Tibial nerve (tissue), 4 donors: Measurements from ENCODE around the gene CTNNB1.

Source experiments
- EP300 ChIP-seq, 2 donors: sonication (generic); formaldehyde crosslinking; IDR thresholded peaks; one replicate each; pipeline ENCODE4 v1.6.1; 2017; ENCODE audit warnings: antibody characterized with exemption in 2 of 2, mild to moderate bottlenecking in 1 of 2
- POLR2A ChIP-seq, 2 donors: fragments of 450-650 bp; IDR thresholded peaks; one replicate each; pipeline ENCODE4 v1.6.1; 2017; ENCODE audit warnings: antibody characterized with exemption in 2 of 2, mild to moderate bottlenecking in 2 of 2, moderate library complexity in 2 of 2
- TF ChIP-seq, protein P1 (sequence below), 5 experiments: fragments of 200-600 bp in 3 of 5; fragments of 450-650 bp in 2 of 5; sonication (generic) in 3 of 5; IDR thresholded peaks; one replicate each; pipeline ENCODE4 v1.5.1; 2016 to 2019; ENCODE audit warnings: antibody characterized with exemption in 5 of 5, mild to moderate bottlenecking in 3 of 5, moderate library complexity in 2 of 5

DNA sequence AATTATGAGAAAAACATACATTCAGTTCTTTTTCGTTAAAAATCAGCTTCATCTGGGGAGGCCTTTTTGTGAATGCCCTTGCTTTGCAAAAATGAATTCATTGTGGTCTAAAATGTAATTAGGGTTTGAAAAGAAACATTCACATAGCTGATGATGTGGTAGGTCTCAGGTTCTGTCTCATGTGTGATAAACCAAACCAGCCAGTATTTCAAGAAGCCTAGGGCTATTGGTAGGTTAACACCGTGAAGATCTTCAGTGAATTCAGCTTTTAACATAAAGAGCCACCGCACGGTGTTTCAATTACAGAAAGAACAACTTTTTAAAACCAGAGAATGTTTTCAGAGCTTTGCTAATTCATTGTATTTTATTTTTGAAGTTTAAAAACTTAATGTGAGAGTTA lies 41.9 kb downstream of the CTNNB1 start:
- TF ChIP-seq, protein P1, sequence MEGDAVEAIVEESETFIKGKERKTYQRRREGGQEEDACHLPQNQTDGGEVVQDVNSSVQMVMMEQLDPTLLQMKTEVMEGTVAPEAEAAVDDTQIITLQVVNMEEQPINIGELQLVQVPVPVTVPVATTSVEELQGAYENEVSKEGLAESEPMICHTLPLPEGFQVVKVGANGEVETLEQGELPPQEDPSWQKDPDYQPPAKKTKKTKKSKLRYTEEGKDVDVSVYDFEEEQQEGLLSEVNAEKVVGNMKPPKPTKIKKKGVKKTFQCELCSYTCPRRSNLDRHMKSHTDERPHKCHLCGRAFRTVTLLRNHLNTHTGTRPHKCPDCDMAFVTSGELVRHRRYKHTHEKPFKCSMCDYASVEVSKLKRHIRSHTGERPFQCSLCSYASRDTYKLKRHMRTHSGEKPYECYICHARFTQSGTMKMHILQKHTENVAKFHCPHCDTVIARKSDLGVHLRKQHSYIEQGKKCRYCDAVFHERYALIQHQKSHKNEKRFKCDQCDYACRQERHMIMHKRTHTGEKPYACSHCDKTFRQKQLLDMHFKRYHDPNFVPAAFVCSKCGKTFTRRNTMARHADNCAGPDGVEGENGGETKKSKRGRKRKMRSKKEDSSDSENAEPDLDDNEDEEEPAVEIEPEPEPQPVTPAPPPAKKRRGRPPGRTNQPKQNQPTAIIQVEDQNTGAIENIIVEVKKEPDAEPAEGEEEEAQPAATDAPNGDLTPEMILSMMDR (IDR thresholded peaks at IDR 0.05), result no peak
- TF ChIP-seq EP300 (IDR thresholded peaks at IDR 0.05), result no peak
- TF ChIP-seq POLR2A (IDR thresholded peaks at IDR 0.05), result no peak
